OCI-LY3 (cell line): ENCODE results near the gene NUBPL.

Experiments used
- H2AFZ ChIP-seq: fragments of 200-600, 300-600 bp; shearing (Covaris generic); 2 replicates; pipeline ENCODE4 v1.6.0; 2014; ENCODE audit warnings: antibody characterized with exemption, low read depth, low read length
- H3K27ac ChIP-seq: fragments of 200-600, 300-600 bp; sonication (generic); 2 replicates; pipeline ENCODE4 v1.5.1; 2014; ENCODE audit warnings: mild to moderate bottlenecking, low read length, moderate library complexity, mixed read lengths
- H3K27me3 ChIP-seq: fragments of 200-600, 300-600 bp; sonication (generic); 2 replicates; pipeline ENCODE4 v1.6.1; 2014; ENCODE audit warnings: low read depth, low read length, mixed read lengths
- H3K36me3 ChIP-seq: fragments of 200-600, 300-600 bp; sonication (generic); replicated peaks from 2 replicates; pipeline ENCODE3; 2014; ENCODE audit warnings: low read depth, low read length, mixed read lengths
- H3K4me1 ChIP-seq: fragments of 300-600, 200-600 bp; sonication (generic); 2 replicates; pipeline ENCODE4 v1.6.1; 2014; ENCODE audit warnings: low read length, mixed read lengths
- H3K4me2 ChIP-seq: fragments of 200-600, 300-600 bp; sonication (generic); 2 replicates; pipeline ENCODE4 v1.6.1; 2014; ENCODE audit warnings: low read length, mixed read lengths
- H3K4me3 ChIP-seq: fragments of 300-600, 200-600 bp; sonication (generic); 2 replicates; pipeline ENCODE4 v1.5.1; 2014; ENCODE audit warnings: antibody characterized with exemption, mild to moderate bottlenecking, low read length, moderate library complexity
- H3K79me2 ChIP-seq: fragments of 300-600, 200-600 bp; shearing (Covaris generic); 2 replicates; pipeline ENCODE4 v1.6.1; 2014; ENCODE audit warnings: mild to moderate bottlenecking, low read length, mixed read lengths
- H3K9ac ChIP-seq: fragments of 300-600, 200-600 bp; shearing (Covaris generic); 2 replicates; pipeline ENCODE4 v1.6.0; 2014; ENCODE audit warnings: mild to moderate bottlenecking, low read length, moderate library complexity
- H3K9me3 ChIP-seq: fragments of 200-600, 300-600 bp; shearing (Covaris generic); 2 replicates; pipeline ENCODE4 v1.6.1; 2014; ENCODE audit warnings: low read length, mixed read lengths; ENCODE audit not compliant: insufficient read depth
- H4K20me1 ChIP-seq: fragments of 200-600, 300-600 bp; sonication (generic); 2 replicates; pipeline ENCODE4 v1.6.1; 2016; ENCODE audit warnings: low read length, mixed read lengths; ENCODE audit not compliant: insufficient read depth
- EZH2phosphoT487 ChIP-seq: fragments of 200-600 bp; shearing (Covaris generic); IDR thresholded peaks from 2 replicates; pipeline ENCODE4 v1.6.1; 2018; ENCODE audit warnings: antibody characterized with exemption, mixed run types, low read depth
- TF ChIP-seq, protein P1 (sequence below): fragments of 200-600, 300-600 bp; sonication (generic); IDR thresholded peaks from 2 replicates; pipeline ENCODE4 v1.5.1; 2014; ENCODE audit warnings: antibody characterized with exemption, low read length, low read depth

NUBPL gene

DNA sequence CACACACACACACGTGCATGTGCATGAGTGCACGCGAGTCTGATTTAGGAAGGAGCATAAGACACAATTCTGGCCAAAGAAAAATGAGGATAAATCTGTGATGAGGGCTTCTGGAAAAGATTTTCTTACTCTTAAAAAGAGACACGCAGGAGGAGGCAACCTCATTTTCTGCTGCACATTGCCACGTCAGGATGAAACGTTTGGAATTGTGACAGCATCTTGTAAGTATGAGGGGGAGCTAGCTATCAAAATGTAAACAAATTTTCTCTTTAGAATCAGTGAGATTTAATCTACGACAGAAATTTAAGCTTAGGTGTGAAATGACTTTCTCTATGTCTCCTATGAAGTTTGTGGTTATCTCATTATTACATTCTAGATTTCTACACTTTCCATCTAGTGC is 31.1 kb upstream of the NUBPL start:
- Histone ChIP-seq H4K20me1 (no peaks in the 10 kb centered on the region), H2AFZ (no peak overlapping the region), H3K4me3 (no peak overlapping the region), H3K9ac (no peak overlapping the region), H3K36me3 (no peaks in the 10 kb centered on the region), H3K4me2 (no peak overlapping the region), H3K27me3 (no peaks in the 10 kb centered on the region), H3K27ac (no peak overlapping the region), H3K79me2 (no peaks in the 10 kb centered on the region), H3K9me3 (no peaks in the 10 kb centered on the region), H3K4me1 (no peaks in the 10 kb centered on the region)
- TF ChIP-seq EZH2phosphoT487, result no peak
- TF ChIP-seq, protein P1, sequence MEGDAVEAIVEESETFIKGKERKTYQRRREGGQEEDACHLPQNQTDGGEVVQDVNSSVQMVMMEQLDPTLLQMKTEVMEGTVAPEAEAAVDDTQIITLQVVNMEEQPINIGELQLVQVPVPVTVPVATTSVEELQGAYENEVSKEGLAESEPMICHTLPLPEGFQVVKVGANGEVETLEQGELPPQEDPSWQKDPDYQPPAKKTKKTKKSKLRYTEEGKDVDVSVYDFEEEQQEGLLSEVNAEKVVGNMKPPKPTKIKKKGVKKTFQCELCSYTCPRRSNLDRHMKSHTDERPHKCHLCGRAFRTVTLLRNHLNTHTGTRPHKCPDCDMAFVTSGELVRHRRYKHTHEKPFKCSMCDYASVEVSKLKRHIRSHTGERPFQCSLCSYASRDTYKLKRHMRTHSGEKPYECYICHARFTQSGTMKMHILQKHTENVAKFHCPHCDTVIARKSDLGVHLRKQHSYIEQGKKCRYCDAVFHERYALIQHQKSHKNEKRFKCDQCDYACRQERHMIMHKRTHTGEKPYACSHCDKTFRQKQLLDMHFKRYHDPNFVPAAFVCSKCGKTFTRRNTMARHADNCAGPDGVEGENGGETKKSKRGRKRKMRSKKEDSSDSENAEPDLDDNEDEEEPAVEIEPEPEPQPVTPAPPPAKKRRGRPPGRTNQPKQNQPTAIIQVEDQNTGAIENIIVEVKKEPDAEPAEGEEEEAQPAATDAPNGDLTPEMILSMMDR, result no peak

DNA sequence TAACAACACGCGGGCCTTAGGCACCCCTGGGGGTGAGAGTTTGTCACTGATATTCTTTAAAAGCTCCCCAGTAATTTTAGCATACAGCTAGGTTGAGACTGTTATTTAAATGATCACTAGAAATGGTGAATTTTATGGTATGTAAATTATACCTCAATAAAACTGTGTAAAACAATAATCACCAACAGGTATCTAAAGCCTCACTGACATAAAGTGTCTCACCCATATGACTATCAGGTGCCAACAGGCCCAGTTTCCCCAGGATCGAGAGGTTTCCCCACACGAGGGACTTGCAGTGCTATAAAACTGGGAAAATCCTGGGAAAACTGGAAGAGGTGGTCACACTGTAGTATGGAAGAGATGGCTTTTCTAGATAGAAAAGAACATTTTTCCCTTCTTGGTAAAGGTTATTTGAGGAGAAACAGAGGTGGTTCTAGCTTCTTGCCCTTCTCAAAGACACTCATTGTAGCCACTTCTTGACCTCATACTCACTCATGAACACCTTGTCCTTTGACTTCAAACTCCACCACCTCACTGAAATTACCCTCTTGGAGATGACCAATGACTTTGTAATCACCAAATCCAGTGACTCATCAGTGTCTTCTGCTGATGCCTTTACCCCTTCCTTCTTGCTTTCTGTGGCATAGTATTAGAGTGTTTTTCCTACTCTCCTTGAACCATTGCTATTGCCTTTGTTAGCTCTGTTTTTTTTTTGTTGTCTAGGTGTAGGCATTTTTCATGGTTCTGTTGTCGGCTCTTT is 24.8 kb upstream of the NUBPL start:
- Histone ChIP-seq H3K4me2 (no peak overlapping the region), H3K27ac (no peak overlapping the region), H4K20me1 (no peaks in the 10 kb centered on the region), H3K36me3 (no peaks in the 10 kb centered on the region), H3K27me3 (no peaks in the 10 kb centered on the region), H2AFZ (no peak overlapping the region), H3K79me2 (no peaks in the 10 kb centered on the region), H3K9ac (no peak overlapping the region), H3K4me3 (no peak overlapping the region), H3K9me3 (no peaks in the 10 kb centered on the region), H3K4me1 (no peaks in the 10 kb centered on the region)
- TF ChIP-seq EZH2phosphoT487, result no peak
- TF ChIP-seq, protein P1, result no peak

DNA sequence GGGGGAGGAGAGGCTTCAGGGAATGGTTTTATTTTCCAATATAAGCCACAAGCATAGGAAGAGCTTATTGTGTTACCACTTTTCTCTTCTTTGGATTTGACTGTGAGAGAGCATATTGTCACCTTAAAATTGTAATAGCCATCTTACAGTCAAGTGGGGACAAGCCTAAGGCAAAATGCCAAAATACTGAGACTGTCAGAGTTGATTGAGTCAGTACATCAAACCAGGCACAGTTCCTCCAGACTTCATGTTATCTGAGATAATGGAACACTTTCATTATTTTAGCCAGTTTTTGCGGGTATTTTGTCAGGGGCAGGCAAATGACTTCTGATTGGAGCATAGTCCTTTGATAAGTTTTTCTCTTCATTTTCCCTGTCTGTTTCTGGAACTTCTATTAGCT is 19.5 kb upstream of the NUBPL start:
- Histone ChIP-seq H3K27me3 (no peaks in the 10 kb centered on the region), H2AFZ (no peak overlapping the region), H3K4me3 (no peak overlapping the region), H3K9ac (no peak overlapping the region), H3K27ac (no peak overlapping the region), H3K9me3 (no peaks in the 10 kb centered on the region), H3K36me3 (no peaks in the 10 kb centered on the region), H3K4me2 (no peak overlapping the region), H3K4me1 (no peaks in the 10 kb centered on the region), H3K79me2 (no peaks in the 10 kb centered on the region), H4K20me1 (no peaks in the 10 kb centered on the region)
- no peak for TF ChIP-seq EZH2phosphoT487
- TF ChIP-seq, protein P1, result no peak

DNA sequence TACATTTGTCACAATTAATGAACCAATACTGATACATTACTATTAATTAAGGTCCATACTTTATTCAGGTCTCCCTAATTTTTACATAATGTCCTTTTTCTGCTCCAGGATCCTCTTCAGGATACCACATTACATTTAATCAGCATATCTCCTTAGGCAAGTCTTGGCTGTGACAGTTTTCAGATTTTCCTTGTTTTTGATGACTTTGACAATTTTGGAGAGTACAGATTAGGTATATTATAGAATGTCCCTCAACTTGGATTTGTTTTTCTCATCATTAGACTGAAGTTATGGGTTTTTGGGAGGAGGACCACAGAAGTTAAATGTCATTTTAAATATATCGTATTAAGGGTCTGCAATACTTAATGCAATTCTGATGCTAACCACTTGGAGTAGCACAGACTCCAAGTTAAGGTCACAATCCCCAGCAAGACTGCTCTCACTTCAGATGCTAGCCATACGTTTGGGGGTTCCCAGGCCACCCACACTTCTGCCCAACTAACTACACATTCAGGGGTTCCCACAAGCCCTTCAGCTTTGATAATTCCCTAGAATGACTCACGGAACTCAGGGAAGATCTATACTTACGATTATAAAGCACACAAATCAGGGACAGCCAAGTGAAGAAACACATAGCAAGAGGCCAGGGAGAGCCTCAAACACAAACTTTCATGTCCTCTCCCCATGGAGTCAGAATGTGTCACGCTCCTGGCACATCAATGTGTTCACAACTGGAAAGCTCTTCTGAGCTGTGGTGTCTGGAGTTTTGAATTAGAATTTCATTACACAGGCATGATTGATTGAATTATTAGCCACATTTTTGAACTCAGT is 17.0 kb upstream of the NUBPL start:
- Histone ChIP-seq H3K27me3 (no peaks in the 10 kb centered on the region), H3K27ac (no peak overlapping the region), H3K4me2 (peak overlapping the region; percentile 20; the same call in 1 of the 2 replicates), H3K9ac (no peak overlapping the region), H3K36me3 (no peaks in the 10 kb centered on the region), H3K4me3 (no peak overlapping the region), H2AFZ (no peak overlapping the region), H3K4me1 (no peaks in the 10 kb centered on the region), H3K79me2 (no peaks in the 10 kb centered on the region), H4K20me1 (no peaks in the 10 kb centered on the region), H3K9me3 (no peaks in the 10 kb centered on the region)
- TF ChIP-seq EZH2phosphoT487, result no peak
- TF ChIP-seq, protein P1, result peak; percentile 28
